Measurements from ENCODE around the gene PEX3.

- TF ChIP-seq, protein P1, sequence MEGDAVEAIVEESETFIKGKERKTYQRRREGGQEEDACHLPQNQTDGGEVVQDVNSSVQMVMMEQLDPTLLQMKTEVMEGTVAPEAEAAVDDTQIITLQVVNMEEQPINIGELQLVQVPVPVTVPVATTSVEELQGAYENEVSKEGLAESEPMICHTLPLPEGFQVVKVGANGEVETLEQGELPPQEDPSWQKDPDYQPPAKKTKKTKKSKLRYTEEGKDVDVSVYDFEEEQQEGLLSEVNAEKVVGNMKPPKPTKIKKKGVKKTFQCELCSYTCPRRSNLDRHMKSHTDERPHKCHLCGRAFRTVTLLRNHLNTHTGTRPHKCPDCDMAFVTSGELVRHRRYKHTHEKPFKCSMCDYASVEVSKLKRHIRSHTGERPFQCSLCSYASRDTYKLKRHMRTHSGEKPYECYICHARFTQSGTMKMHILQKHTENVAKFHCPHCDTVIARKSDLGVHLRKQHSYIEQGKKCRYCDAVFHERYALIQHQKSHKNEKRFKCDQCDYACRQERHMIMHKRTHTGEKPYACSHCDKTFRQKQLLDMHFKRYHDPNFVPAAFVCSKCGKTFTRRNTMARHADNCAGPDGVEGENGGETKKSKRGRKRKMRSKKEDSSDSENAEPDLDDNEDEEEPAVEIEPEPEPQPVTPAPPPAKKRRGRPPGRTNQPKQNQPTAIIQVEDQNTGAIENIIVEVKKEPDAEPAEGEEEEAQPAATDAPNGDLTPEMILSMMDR (IDR thresholded peaks at IDR 0.05; ENCODE audit: insufficient read depth, low read length): no peak
- no peak for TF ChIP-seq REST (IDR thresholded peaks at IDR 0.05; ENCODE audit: insufficient replicate concordance, low read depth)
- TF ChIP-seq POLR2AphosphoS5 (IDR thresholded peaks at IDR 0.05; ENCODE audit: low read depth): no peak
These were observed 45.0 kb upstream of the PEX3 start for GRCh38 chr6:143405373-143406154.

All from HL-60 (cell line).